Measurements from ENCODE around the gene SERTAD2.

Gene SERTAD2

DNA sequence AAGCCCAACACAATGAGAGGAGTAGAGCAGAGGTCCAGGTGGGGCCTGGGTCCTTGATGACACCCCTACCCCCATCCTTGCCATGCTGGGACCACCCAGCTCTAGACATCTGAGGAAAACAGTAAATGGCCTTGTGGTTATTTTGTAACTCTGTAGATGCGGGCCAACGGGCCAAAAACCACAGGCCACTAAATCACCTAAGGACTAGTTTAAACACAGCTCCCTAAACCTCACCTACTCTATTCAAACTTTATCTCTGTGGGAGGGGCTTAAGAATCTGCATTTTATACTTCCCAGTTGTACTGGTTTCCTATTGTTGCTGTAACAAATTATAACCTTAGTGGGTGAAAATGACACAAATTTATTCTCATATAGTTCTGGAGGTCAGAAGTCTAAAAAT is 19.0 kb upstream of the SERTAD2 start:
- H3K4me3 ChIP-seq (replicated peaks; ENCODE audit: insufficient read depth, low read length), result no peak overlapping the region
- H3K27ac ChIP-seq (replicated peaks), result no peak overlapping the region
- DNase-seq (ENCODE audit: low read depth in 1 of 2, low spot score in 1 of 2), result no peak
- H3K27me3 ChIP-seq (ENCODE audit: insufficient read depth, poor library complexity, severe bottlenecking), result no peaks in the 10 kb centered on the region
- no peak for TF ChIP-seq SPI1 (IDR thresholded peaks at IDR 0.05; ENCODE audit: borderline replicate concordance, low read depth)
- TF ChIP-seq, protein P1, sequence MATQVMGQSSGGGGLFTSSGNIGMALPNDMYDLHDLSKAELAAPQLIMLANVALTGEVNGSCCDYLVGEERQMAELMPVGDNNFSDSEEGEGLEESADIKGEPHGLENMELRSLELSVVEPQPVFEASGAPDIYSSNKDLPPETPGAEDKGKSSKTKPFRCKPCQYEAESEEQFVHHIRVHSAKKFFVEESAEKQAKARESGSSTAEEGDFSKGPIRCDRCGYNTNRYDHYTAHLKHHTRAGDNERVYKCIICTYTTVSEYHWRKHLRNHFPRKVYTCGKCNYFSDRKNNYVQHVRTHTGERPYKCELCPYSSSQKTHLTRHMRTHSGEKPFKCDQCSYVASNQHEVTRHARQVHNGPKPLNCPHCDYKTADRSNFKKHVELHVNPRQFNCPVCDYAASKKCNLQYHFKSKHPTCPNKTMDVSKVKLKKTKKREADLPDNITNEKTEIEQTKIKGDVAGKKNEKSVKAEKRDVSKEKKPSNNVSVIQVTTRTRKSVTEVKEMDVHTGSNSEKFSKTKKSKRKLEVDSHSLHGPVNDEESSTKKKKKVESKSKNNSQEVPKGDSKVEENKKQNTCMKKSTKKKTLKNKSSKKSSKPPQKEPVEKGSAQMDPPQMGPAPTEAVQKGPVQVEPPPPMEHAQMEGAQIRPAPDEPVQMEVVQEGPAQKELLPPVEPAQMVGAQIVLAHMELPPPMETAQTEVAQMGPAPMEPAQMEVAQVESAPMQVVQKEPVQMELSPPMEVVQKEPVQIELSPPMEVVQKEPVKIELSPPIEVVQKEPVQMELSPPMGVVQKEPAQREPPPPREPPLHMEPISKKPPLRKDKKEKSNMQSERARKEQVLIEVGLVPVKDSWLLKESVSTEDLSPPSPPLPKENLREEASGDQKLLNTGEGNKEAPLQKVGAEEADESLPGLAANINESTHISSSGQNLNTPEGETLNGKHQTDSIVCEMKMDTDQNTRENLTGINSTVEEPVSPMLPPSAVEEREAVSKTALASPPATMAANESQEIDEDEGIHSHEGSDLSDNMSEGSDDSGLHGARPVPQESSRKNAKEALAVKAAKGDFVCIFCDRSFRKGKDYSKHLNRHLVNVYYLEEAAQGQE (IDR thresholded peaks at IDR 0.05; ENCODE audit: insufficient replicate concordance, low read depth), result no peak
- no peak for TF ChIP-seq GABPA (IDR thresholded peaks at IDR 0.05; ENCODE audit: low read depth)
- no peak for TF ChIP-seq POLR2AphosphoS5 (IDR thresholded peaks at IDR 0.05; ENCODE audit: low read depth)
- TF ChIP-seq, protein P2, sequence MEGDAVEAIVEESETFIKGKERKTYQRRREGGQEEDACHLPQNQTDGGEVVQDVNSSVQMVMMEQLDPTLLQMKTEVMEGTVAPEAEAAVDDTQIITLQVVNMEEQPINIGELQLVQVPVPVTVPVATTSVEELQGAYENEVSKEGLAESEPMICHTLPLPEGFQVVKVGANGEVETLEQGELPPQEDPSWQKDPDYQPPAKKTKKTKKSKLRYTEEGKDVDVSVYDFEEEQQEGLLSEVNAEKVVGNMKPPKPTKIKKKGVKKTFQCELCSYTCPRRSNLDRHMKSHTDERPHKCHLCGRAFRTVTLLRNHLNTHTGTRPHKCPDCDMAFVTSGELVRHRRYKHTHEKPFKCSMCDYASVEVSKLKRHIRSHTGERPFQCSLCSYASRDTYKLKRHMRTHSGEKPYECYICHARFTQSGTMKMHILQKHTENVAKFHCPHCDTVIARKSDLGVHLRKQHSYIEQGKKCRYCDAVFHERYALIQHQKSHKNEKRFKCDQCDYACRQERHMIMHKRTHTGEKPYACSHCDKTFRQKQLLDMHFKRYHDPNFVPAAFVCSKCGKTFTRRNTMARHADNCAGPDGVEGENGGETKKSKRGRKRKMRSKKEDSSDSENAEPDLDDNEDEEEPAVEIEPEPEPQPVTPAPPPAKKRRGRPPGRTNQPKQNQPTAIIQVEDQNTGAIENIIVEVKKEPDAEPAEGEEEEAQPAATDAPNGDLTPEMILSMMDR (IDR thresholded peaks at IDR 0.05; ENCODE audit: insufficient read depth, low read length), result no peak

DNA sequence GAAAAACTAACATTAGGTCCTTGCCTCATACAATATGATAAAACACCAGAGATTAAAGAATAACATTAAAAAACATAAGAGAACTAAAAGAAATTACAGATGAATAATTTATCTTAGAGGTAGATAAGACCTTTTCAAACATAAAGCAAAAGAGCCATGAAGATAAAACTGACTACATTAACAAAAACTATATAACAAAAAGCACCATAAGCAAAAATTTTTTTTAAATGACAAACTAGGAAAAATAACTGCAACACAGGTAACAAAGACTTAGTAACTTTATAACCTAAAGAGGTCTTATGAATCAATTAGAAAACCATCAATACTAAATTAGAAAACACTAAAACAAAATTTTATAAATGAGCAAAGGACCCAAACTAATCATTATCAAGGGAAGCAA is 16.3 kb upstream of the SERTAD2 start:
- Histone ChIP-seq H3K4me3 (replicated peaks; ENCODE audit: insufficient read depth, low read length) (no peak overlapping the region), H3K27ac (replicated peaks) (no peak overlapping the region), H3K27me3 (ENCODE audit: insufficient read depth, poor library complexity, severe bottlenecking) (no peaks in the 10 kb centered on the region)
- no peak for TF ChIP-seq POLR2AphosphoS5 (IDR thresholded peaks at IDR 0.05; ENCODE audit: low read depth)
- TF ChIP-seq, protein P2 (IDR thresholded peaks at IDR 0.05; ENCODE audit: insufficient read depth, low read length), result no peak
- TF ChIP-seq GABPA (IDR thresholded peaks at IDR 0.05; ENCODE audit: low read depth), result no peak
- TF ChIP-seq, protein P1 (IDR thresholded peaks at IDR 0.05; ENCODE audit: insufficient replicate concordance, low read depth), result no peak
- no peak for TF ChIP-seq SPI1 (IDR thresholded peaks at IDR 0.05; ENCODE audit: borderline replicate concordance, low read depth)
- DNase-seq (ENCODE audit: low read depth in 1 of 2, low spot score in 1 of 2), result no peak

DNA sequence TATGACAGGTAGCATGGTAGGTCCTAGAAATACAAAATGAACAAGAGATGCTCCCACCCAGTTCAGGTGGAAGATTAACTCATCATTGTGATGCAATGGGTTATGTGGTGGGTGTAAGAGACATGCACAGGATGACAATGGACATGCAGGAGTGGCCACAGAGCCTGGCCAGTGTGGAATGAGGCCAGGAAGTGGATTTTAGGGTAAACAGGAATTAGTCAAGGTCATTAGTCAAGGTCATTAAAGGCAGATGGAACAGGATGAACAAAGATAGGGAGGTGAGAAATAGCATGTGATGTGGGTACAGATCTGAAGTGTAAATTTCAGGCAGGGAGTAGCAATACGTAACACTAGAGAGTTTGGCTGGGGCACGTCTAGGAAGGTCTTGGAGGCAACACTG is 15.6 kb upstream of the SERTAD2 start:
- no peak overlapping the region for H3K4me3 ChIP-seq (replicated peaks; ENCODE audit: insufficient read depth, low read length)
- TF ChIP-seq SPI1 (IDR thresholded peaks at IDR 0.05; ENCODE audit: borderline replicate concordance, low read depth), result no peak
- TF ChIP-seq, protein P2 (IDR thresholded peaks at IDR 0.05; ENCODE audit: insufficient read depth, low read length), result no peak
- TF ChIP-seq, protein P1 (IDR thresholded peaks at IDR 0.05; ENCODE audit: insufficient replicate concordance, low read depth), result no peak
- TF ChIP-seq POLR2AphosphoS5 (IDR thresholded peaks at IDR 0.05; ENCODE audit: low read depth), result no peak
- no peak for TF ChIP-seq GABPA (IDR thresholded peaks at IDR 0.05; ENCODE audit: low read depth)
- no peak for DNase-seq (ENCODE audit: low read depth in 1 of 2, low spot score in 1 of 2)
- H3K27ac ChIP-seq (replicated peaks), result no peak overlapping the region
- H3K27me3 ChIP-seq (ENCODE audit: insufficient read depth, poor library complexity, severe bottlenecking), result no peaks in the 10 kb centered on the region
